Measurements from ENCODE around the gene TSPAN9.
A peak's percentile ranks its signal among the peaks of the same experiment; 100 is the strongest.

Gene TSPAN9

GRCh38 chr12:3145033-3145432 lies 67.9 kb downstream of the TSPAN9 start:
- DNase-seq = peak; percentile 44

- no peak for DNase-seq
Observed at GRCh38 chr12:3145546-3146310, 68.5 kb downstream of the TSPAN9 start.

- no peak for DNase-seq
Observed at GRCh38 chr12:3147260-3147659, 70.1 kb downstream of the TSPAN9 start.

- peak; percentile 6 for DNase-seq
Observed at GRCh38 chr12:3148366-3149000, 71.3 kb downstream of the TSPAN9 start.

GRCh38 chr12:3149515-3150307 lies 72.5 kb downstream of the TSPAN9 start:
- DNase-seq = no peak

- DNase-seq = no peak
Observed at GRCh38 chr12:3150308-3150670, 73.1 kb downstream of the TSPAN9 start.

- DNase-seq = peak; percentile 38
Observed at GRCh38 chr12:3150931-3151835, 74.0 kb downstream of the TSPAN9 start.

GRCh38 chr12:3152011-3152511 lies 74.9 kb downstream of the TSPAN9 start:
- DNase-seq = peak; percentile 34

GRCh38 chr12:3152892-3153291 lies 75.7 kb downstream of the TSPAN9 start:
- DNase-seq = no peak

- no peak for DNase-seq
Observed at GRCh38 chr12:3154006-3154405, 76.8 kb downstream of the TSPAN9 start.

- no peak for DNase-seq
Observed at GRCh38 chr12:3155702-3156370, 78.7 kb downstream of the TSPAN9 start.

GRCh38 chr12:3157581-3158323 lies 80.6 kb downstream of the TSPAN9 start:
- no peak for DNase-seq

GRCh38 chr12:3158851-3159465 lies 81.8 kb downstream of the TSPAN9 start:
- DNase-seq = no peak

- DNase-seq = no peak
Observed at GRCh38 chr12:3160081-3160480, 82.9 kb downstream of the TSPAN9 start.

- DNase-seq = no peak
Observed at GRCh38 chr12:3161861-3162260, 84.7 kb downstream of the TSPAN9 start.

- no peak for DNase-seq
Observed at GRCh38 chr12:3164454-3165077, 87.4 kb downstream of the TSPAN9 start.

- DNase-seq = no peak
Observed at GRCh38 chr12:3165078-3165980, 88.2 kb downstream of the TSPAN9 start.

GRCh38 chr12:3167636-3168035 lies 90.5 kb downstream of the TSPAN9 start:
- no peak for DNase-seq

Measured in retina (tissue), 1 donor.